GM21717 (cell line): ENCODE measurements around the gene GGA2.
"Not testable (repeated sequence)": the region's sequence is repeated elsewhere in the genome, so short reads cannot be mapped to it uniquely, and the experiment has no call there.

Experiments
- ATAC-seq: cut with Tn5 transposase; IDR thresholded peaks from one replicate; pipeline ENCODE4 v1.9.1; 2021; ENCODE audit warnings: mild to moderate bottlenecking, moderate library complexity; ENCODE audit not compliant: unreplicated experiment

The GGA2 gene

GRCh38 chr16:23510164-23510914 is at the start of gene GGA2:
GGA2 (minus strand) TSS chr16:23510494; CDS start chr16:23510411, 83 bp downstream.
- peak; percentile 64 for ATAC-seq

GRCh38 chr16:23557779-23558702 is 47.7 kb upstream of the GGA2 start:
- peak; percentile 1 for ATAC-seq

GRCh38 chr16:23556881-23557778 is 46.8 kb upstream of the GGA2 start, which contains the start of the genes EARS2 and UBFD1:
EARS2 (minus strand) TSS chr16:23557350; CDS start chr16:23557343, 7 bp downstream.
UBFD1 (plus strand) TSS chr16:23557727; CDS start chr16:23557743, 16 bp downstream.
- peak; percentile 88 for ATAC-seq

GRCh38 chr16:23554536-23554935 is 44.2 kb upstream of the GGA2 start:
- no peak for ATAC-seq

- ATAC-seq = no peak
Observed at GRCh38 chr16:23552161-23552560, 41.9 kb upstream of the GGA2 start.

- no peak for ATAC-seq
Observed at GRCh38 chr16:23549938-23550337, 39.6 kb upstream of the GGA2 start.

GRCh38 chr16:23544436-23544835 is 34.1 kb upstream of the GGA2 start:
- no peak for ATAC-seq

GRCh38 chr16:23540817-23541178 is 30.5 kb upstream of the GGA2 start:
- ATAC-seq = not testable (repeated sequence)

GRCh38 chr16:23539984-23540816 is 29.9 kb upstream of the GGA2 start:
- ATAC-seq = no peak

- no peak for ATAC-seq
Observed at GRCh38 chr16:23538919-23539278, 28.6 kb upstream of the GGA2 start.

- ATAC-seq = no peak
Observed at GRCh38 chr16:23537390-23537789, 27.1 kb upstream of the GGA2 start.

- ATAC-seq = no peak
Observed at GRCh38 chr16:23535901-23536300, 25.6 kb upstream of the GGA2 start.

GRCh38 chr16:23534868-23535860 is 24.9 kb upstream of the GGA2 start:
- no peak for ATAC-seq

- ATAC-seq = no peak
Observed at GRCh38 chr16:23532448-23532847, 22.2 kb upstream of the GGA2 start.

- ATAC-seq = no peak
Observed at GRCh38 chr16:23530062-23530461, 19.8 kb upstream of the GGA2 start.

- ATAC-seq = no peak
Observed at GRCh38 chr16:23528644-23529310, 18.5 kb upstream of the GGA2 start.

GRCh38 chr16:23527961-23528643 is 17.8 kb upstream of the GGA2 start:
- ATAC-seq = no peak

- no peak for ATAC-seq
Observed at GRCh38 chr16:23524886-23525285, 14.6 kb upstream of the GGA2 start.
